Caki2 (cell line): ENCODE results near the gene FTSJ3. TPM values are rescaled to one million over a fixed set of nuclear protein-coding genes. Genes with fewer than 3 reads are reported as not detected.

Experiments
- DNase-seq: peaks from one replicate; pipeline ENCODE4 v3.0.0-alpha.2; 2015; ENCODE audit warnings: low read depth
- in situ Hi-C: cut with HindIII; loops from 2 replicates; pipeline ENCODE4 v1.10.0; 2016; ENCODE audit warnings: low sequenced_read_pairs, low pct_unique_long_range_greater_than_20kb, mixed read lengths
- total RNA-seq: library from RNA; depleted of rRNA; stranded (reverse); fragments of >200 nt; shearing (Covaris generic); gene quantifications from 2 replicates; pipeline ENCODE4 v1.2.3, GENCODE V29; 2014; ENCODE audit warnings: low replicate concordance; rRNA removed

The FTSJ3 gene
- total RNA-seq, 1 experiment from 2014 or later, result 49.4 TPM

DNA sequence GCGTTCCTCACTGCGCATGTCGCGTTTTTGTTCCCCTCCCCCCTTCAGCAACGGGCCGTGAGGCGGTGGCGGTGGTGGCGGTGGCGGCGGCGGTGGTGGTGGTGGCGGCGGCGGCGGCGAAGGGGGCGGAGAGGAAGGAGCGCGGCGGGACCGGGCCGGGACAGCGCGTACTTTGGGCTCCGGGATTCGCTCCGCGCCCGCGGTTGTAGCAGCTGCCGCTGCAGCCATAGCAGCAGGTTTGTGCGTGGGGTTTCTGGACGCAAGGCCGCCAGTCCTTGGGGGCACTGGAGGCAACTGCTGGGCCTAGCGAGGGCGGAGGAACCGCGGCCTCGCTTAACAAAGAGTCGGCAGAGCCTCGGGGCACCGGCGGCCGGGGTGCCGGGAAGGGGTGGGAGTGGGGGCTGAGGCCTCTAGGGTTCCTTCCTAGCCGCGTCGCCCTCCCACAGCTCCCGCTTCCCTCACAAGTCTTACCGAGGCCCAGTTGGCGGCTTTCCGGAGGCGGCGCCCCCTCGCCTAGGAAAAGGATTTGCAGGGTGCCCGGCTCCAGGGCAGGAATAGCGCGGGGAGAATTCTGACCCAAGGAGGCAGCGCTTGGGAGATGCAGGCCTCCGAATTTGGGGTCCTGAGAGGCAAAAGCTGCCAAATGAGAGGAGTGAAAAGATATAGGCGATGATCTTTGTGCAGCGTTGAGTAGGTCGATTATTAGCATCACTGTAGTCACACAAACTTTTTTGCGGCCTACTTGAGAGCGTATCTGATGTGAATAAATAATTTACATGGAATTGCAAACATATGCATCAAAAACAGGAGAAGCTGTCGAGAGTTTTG is 53.1 kb downstream of the FTSJ3 start, which contains the start of gene DDX42:
TSS of gene DDX42 (plus strand) at position 30 of the 828 bp plus-strand sequence. CDS start 12,880 bp downstream, outside the sequence.
- DNase-seq, result peak; percentile 9
- in situ Hi-C loops, result no loop called here

DNA sequence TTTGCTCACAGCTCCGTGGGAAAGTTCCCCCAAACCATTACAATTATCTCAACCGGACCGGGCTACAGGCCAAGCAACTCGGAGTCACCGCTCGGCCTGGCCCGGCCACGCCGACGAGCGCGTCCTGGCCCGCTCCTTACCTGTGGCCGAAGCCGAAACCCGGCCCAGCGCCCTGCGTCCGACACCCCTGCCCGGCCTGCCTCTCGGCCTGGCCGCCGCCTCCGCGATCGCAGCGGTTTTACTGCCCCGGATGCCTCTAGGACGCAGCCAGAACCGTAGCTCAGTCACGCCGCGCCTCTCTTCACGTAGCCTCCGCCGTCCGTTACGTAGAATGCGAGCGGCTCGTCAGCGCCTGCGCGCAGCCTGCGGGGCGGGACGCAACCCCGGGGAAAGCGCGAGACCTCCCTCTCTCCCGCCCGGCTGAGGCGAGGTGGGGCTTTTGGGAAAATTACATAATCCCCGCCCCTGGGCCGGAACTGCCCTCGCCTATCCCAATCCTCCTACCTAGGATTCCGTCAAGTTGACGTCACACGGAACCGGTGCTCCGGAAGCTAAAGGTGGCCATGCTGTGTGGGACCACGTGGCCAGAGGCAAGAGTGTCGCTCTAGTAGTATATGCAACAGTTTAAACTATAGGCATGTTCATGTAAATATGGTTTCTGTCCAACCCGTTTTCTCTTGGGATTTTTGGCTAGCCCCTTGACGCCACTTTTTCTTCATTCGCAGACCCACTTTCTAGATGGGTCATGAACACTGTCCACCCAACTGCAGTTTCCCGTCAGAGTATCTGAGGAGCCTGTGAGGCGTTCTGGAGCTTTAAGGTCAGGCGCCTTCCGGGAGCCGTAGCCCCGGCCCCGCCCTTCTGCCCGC is 54.0 kb downstream of the FTSJ3 start, which contains the start of gene CCDC47:
TSS of gene CCDC47 (minus strand) at position 326 of the 869 bp plus-strand sequence. CDS start 7,422 bp downstream, outside the sequence.
- DNase-seq, result peak; percentile 100
- in situ Hi-C loops, result no loop called here

DNA sequence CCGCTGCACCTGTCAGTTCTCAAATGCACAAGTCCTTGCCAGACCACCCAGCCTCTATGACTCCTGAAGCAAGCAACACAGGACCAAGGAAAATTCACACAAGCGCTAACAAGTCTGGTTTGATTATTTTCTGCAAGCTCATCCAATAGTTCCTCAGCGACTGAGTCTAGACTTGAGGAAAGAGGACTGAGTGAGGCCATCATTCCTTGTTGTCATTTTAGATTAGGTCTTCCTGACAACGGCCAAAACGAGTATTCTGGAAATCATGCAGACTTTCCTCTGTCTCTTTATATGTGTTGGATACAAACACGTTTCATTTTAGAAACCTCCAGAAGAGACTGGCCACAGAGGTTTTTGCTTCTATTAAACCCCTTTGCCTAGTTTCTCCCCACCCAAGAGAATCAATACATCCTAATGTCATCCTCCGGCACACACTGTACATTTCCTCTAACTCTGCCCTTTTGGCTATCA is 54.6 kb downstream of the FTSJ3 start:
- in situ Hi-C loops, result no loop called here
- DNase-seq, result peak; percentile 41

Other genes with a start within 250 kb of the FTSJ3 start
- 43.0 and 55.4 TPM in 2 replicates for gene TACO1, start 226.8 kb downstream of the FTSJ3 start, total RNA-seq
- gene MAP3K3, start 205.2 kb downstream of the FTSJ3 start, total RNA-seq, result 14.5 and 16.7 TPM in 2 replicates
- 5.5 and 6.7 TPM in 2 replicates for gene LIMD2, start 127.5 kb downstream of the FTSJ3 start, total RNA-seq
- 14.7 and 17.5 TPM in 2 replicates for gene STRADA, start 85.9 kb downstream of the FTSJ3 start, total RNA-seq
- 35.5 and 37.9 TPM in 2 replicates for gene CCDC47, start 54.1 kb downstream of the FTSJ3 start, total RNA-seq
- 18.5 and 23.7 TPM in 2 replicates for gene DDX42, start 53.5 kb downstream of the FTSJ3 start, total RNA-seq
- 108 and 120 TPM in 2 replicates for gene PSMC5, start 232 bp downstream of the FTSJ3 start, total RNA-seq
- gene SMARCD2, start 15.0 kb upstream of the FTSJ3 start, total RNA-seq, result 125 and 162 TPM in 2 replicates
- not detected in 2 replicates for gene CSH2, start 46.0 kb upstream of the FTSJ3 start, total RNA-seq
- not detected in 2 replicates for gene GH2, start 54.3 kb upstream of the FTSJ3 start, total RNA-seq
- not detected in 2 replicates for gene CSH1, start 68.9 kb upstream of the FTSJ3 start, total RNA-seq
- not detected in 2 replicates for gene CSHL1, start 83.6 kb upstream of the FTSJ3 start, total RNA-seq
- gene GH1, start 91.2 kb upstream of the FTSJ3 start, total RNA-seq, result not detected in 2 replicates
- gene CD79B, start 104.7 kb upstream of the FTSJ3 start, total RNA-seq, result not detected in 2 replicates
- 0.37 and 0.38 TPM in 2 replicates for gene SCN4A, start 145.3 kb upstream of the FTSJ3 start, total RNA-seq
- 1.1 and 3.9 TPM in 2 replicates for gene PRR29, start 170.7 kb upstream of the FTSJ3 start, total RNA-seq
- gene ICAM2, start 193.0 kb upstream of the FTSJ3 start, total RNA-seq, result not detected in 2 replicates